H1 (cell line): ENCODE data around the gene SERPINE3. TPM values are rescaled to one million over a fixed set of nuclear protein-coding genes. Genes with fewer than 3 reads are reported as not detected.

Source experiments
- CTCF ChIA-PET: fragments of 300-600 bp; sonication (Branson Sonifier 250); formaldehyde crosslinking; loops from one replicate; lab custom pipeline; 2021; ENCODE audit not compliant: partially characterized antibody; lab: Charles Lee
- POLR2A ChIA-PET: fragments of 300-600 bp; sonication (Branson Sonifier 250); formaldehyde crosslinking; loops from one replicate; lab custom pipeline; 2021; ENCODE audit warnings: inconsistent platforms; ENCODE audit not compliant: partially characterized antibody; lab: Charles Lee
- DNase-seq, 2 experiments: peaks; one replicate each; pipeline versions ENCODE4 v3.0.0 to v3.0.0-alpha.2; 2010 to 2022; ENCODE audit warnings: low spot score in 2 of 2, low read depth in 1 of 2, mixed read lengths in 1 of 2
- FAIRE-seq: peaks from 2 replicates; lab custom pipeline; 2011; peaks lifted over from hg19 to GRCh38; lab: Jason Lieb, UNC
- H2AFZ ChIP-seq: 2 replicates; pipeline ENCODE4 v1.8.1; 2012; ENCODE audit warnings: low read length, inconsistent platforms
- H2AK5ac ChIP-seq: 2 replicates; pipeline ENCODE4 v1.6.1; 2013; ENCODE audit warnings: low read depth, low read length
- H2BK120ac ChIP-seq: replicated peaks from 2 replicates; pipeline ENCODE3; 2013; ENCODE audit warnings: low read depth, low read length, inconsistent platforms
- H2BK12ac ChIP-seq: 2 replicates; pipeline ENCODE4 v1.6.1; 2013; ENCODE audit warnings: low read depth, low read length
- H2BK15ac ChIP-seq: 2 replicates; pipeline ENCODE4 v1.6.1; 2013; ENCODE audit warnings: low read length
- H2BK20ac ChIP-seq: 2 replicates; pipeline ENCODE4 v1.6.1; 2013; ENCODE audit warnings: low read length
- H2BK5ac ChIP-seq: 2 replicates; pipeline ENCODE4 v1.6.1; 2013; ENCODE audit warnings: low read depth, low read length
- H3K14ac ChIP-seq: 2 replicates; pipeline ENCODE4 v1.6.1; 2013; ENCODE audit warnings: inconsistent platforms; ENCODE audit not compliant: insufficient read length
- H3K18ac ChIP-seq: 2 replicates; pipeline ENCODE4 v1.6.1; 2013; ENCODE audit warnings: low read length; ENCODE audit errors: extremely low read depth
- H3K23ac ChIP-seq: 2 replicates; pipeline ENCODE4 v1.6.1; 2013; ENCODE audit warnings: inconsistent platforms; ENCODE audit not compliant: insufficient read length
- H3K23me2 ChIP-seq: 2 replicates; pipeline ENCODE4 v1.6.1; 2013; ENCODE audit warnings: low read depth, low read length
- H3K27ac ChIP-seq: 2 replicates; pipeline ENCODE4 v1.6.1; 2011; ENCODE audit warnings: low read depth, low read length, inconsistent platforms
- H3K27me3 ChIP-seq, 4 experiments: replicated peaks in 1 of 4; 1 replicate in 1 of 4; 2 replicates in 3 of 4; pipeline versions ENCODE4 v1.6.1 to v1.8.1; 2011 to 2013; ENCODE audit warnings: low read length in 3 of 4, mild to moderate bottlenecking in 3 of 4, inconsistent platforms in 2 of 4, mixed read lengths in 2 of 4, moderate library complexity in 1 of 4; ENCODE audit not compliant: control insufficient read depth in 3 of 4, insufficient read depth in 3 of 4; ENCODE audit errors: extremely low read depth in 1 of 4
- H3K36me3 ChIP-seq, 4 experiments: 2 replicates each; pipeline versions ENCODE4 v1.6.1 to v1.8.1; 2011 to 2013; ENCODE audit warnings: mild to moderate bottlenecking in 4 of 4, low read length in 3 of 4, moderate library complexity in 2 of 4, control low read depth in 1 of 4, inconsistent platforms in 1 of 4; ENCODE audit not compliant: insufficient read depth in 4 of 4, control insufficient read depth in 2 of 4
- H3K4ac ChIP-seq: replicated peaks from 2 replicates; pipeline ENCODE3; 2013; ENCODE audit warnings: low read length, low read depth, mixed read lengths, inconsistent platforms; ENCODE audit not compliant: insufficient read length
- H3K4me1 ChIP-seq, 4 experiments: replicated peaks in 1 of 4; 1 replicate in 1 of 4; 2 replicates in 3 of 4; pipeline versions ENCODE4 v1.6.1 to v1.8.1; 2011 to 2013; ENCODE audit warnings: low read length in 3 of 4, inconsistent platforms in 2 of 4, mixed read lengths in 1 of 4; ENCODE audit not compliant: insufficient read depth in 4 of 4, control insufficient read depth in 3 of 4
- H3K4me2 ChIP-seq, 2 experiments: 2 replicates each; pipeline versions ENCODE4 v1.6.1 to v1.8.1; 2011 to 2013; ENCODE audit warnings: low read depth in 2 of 2, low read length in 2 of 2, control low read depth in 1 of 2, inconsistent platforms in 1 of 2, mild to moderate bottlenecking in 1 of 2; ENCODE audit not compliant: insufficient read depth in 1 of 2
- H3K4me3 ChIP-seq, 4 experiments: fragments of 200-600, 300-600 bp in 1 of 4; sonication (generic), shearing (Covaris generic), sonication (Bioruptor Twin) in 1 of 4; 2 replicates each; pipeline versions ENCODE4 v1.5.1 to v1.8.1; 2011 to 2016; ENCODE audit warnings: low read length in 4 of 4, low read depth in 3 of 4, control low read depth in 2 of 4, inconsistent platforms in 2 of 4, mild to moderate bottlenecking in 2 of 4, mixed read lengths in 1 of 4, moderate library complexity in 1 of 4; ENCODE audit not compliant: insufficient read depth in 2 of 4; ENCODE audit errors: extremely low read depth in 1 of 4
- H3K56ac ChIP-seq: replicated peaks from 2 replicates; pipeline ENCODE3; 2013; ENCODE audit warnings: low read depth, mild to moderate bottlenecking, mixed read lengths, low read length, inconsistent platforms; ENCODE audit not compliant: insufficient read length
- H3K79me1 ChIP-seq: 2 replicates; pipeline ENCODE4 v1.6.1; 2013; ENCODE audit warnings: low read depth, low read length, control low read depth
- H3K79me2 ChIP-seq, 2 experiments: 2 replicates each; pipeline versions ENCODE4 v1.6.1 to v1.8.1; 2012 to 2013; ENCODE audit warnings: low read length in 2 of 2, mild to moderate bottlenecking in 2 of 2, inconsistent platforms in 1 of 2; ENCODE audit not compliant: insufficient read depth in 2 of 2, control insufficient read depth in 1 of 2
- H3K9ac ChIP-seq, 4 experiments: replicated peaks in 1 of 4; 1 replicate in 1 of 4; 2 replicates in 3 of 4; pipeline versions ENCODE4 v1.6.1 to v1.8.1; 2011 to 2013; ENCODE audit warnings: low read depth in 3 of 4, low read length in 3 of 4, control low read depth in 2 of 4, mild to moderate bottlenecking in 2 of 4, moderate library complexity in 2 of 4, inconsistent platforms in 1 of 4; ENCODE audit errors: extremely low read depth in 1 of 4
- H3K9me3 ChIP-seq, 2 experiments: 2 replicates each; pipeline versions ENCODE4 v1.6.1 to v1.8.1; 2012 to 2013; ENCODE audit warnings: mild to moderate bottlenecking in 2 of 2, moderate library complexity in 2 of 2, control low read depth in 1 of 2, inconsistent platforms in 1 of 2, low read depth in 1 of 2, low read length in 1 of 2, mixed read lengths in 1 of 2; ENCODE audit not compliant: insufficient read depth in 2 of 2
- H4K20me1 ChIP-seq, 2 experiments: replicated peaks in 1 of 2; 2 replicates each; pipeline versions ENCODE3 to v1.8.1; 2011 to 2013; ENCODE audit warnings: inconsistent platforms in 2 of 2, low read length in 2 of 2, mild to moderate bottlenecking in 1 of 2; ENCODE audit not compliant: insufficient read depth in 2 of 2, control insufficient read depth in 1 of 2
- H4K5ac ChIP-seq: 2 replicates; pipeline ENCODE4 v1.6.1; 2013; ENCODE audit warnings: low read length, low read depth, mixed read lengths, inconsistent platforms; ENCODE audit not compliant: insufficient read length
- H4K8ac ChIP-seq: 2 replicates; pipeline ENCODE4 v1.8.0; 2013; ENCODE audit warnings: mild to moderate bottlenecking, moderate library complexity, low read length, inconsistent platforms; ENCODE audit not compliant: insufficient read depth; ENCODE audit errors: extremely low read depth
- H4K91ac ChIP-seq: replicated peaks from 2 replicates; pipeline ENCODE3; 2013; ENCODE audit warnings: low read length, mixed read lengths, inconsistent platforms; ENCODE audit not compliant: insufficient read length
- BACH1 ChIP-seq: IDR thresholded peaks from 2 replicates; pipeline ENCODE4 v1.6.1; 2012; ENCODE audit warnings: low read length, improper control_type of control experiment
- RXRA ChIP-seq: IDR thresholded peaks from 2 replicates; pipeline ENCODE4 v1.6.1; 2011; ENCODE audit warnings: low read depth, mild to moderate bottlenecking, low read length, moderate library complexity; ENCODE audit not compliant: insufficient read depth
- SP1 ChIP-seq: IDR thresholded peaks from 2 replicates; pipeline ENCODE4 v1.6.1; 2011; ENCODE audit warnings: low read depth, low read length
- TAF1 ChIP-seq: IDR thresholded peaks from 2 replicates; pipeline ENCODE4 v1.6.1; 2011; ENCODE audit warnings: mild to moderate bottlenecking, low read depth, low read length
- WGBS, 2 experiments: shearing (Covaris generic) in 1 of 2; methylation state at CpG; one replicate each; pipeline versions ENCODE4 v1.1.6 to v1.1.7; 2013 to 2015; ENCODE audit warnings: low lambda C conversion rate in 2 of 2, mixed read lengths in 2 of 2, inconsistent platforms in 1 of 2, low coverage in 1 of 2, missing lambda C conversion rate in 1 of 2; ENCODE audit not compliant: insufficient replicate concordance in 2 of 2, insufficient coverage in 1 of 2, insufficient read length in 1 of 2; ENCODE audit errors: extremely low coverage in 1 of 2, missing lambda C conversion rate in 1 of 2; 5-methylcytosine and 5-hydroxymethylcytosine counted together
- long read RNA-seq, 2 experiments: library from RNA in 1 of 2; library from capped mRNA in 1 of 2; stranded (forward); transcript quantifications; one replicate each; pipeline ENCODE4 v2.0.0, GENCODE V29; 2021; ENCODE audit warnings: inconsistent platforms in 1 of 2
- polyA minus RNA-seq, 3 experiments: library from RNA; depleted of rRNA, polyadenylated mRNA; stranded (reverse); fragments of >200 nt; gene quantifications; 1 replicate in 2 of 3; 2 replicates in 1 of 3; pipeline ENCODE4 v1.2.3, GENCODE V29; 2011
- polyA plus RNA-seq, 7 experiments: library from polyadenylated mRNA; depleted of rRNA in 3 of 7; stranded (reverse) in 5 of 7; unstranded in 2 of 7; fragments of >200 nt in 5 of 7; fragments of 200-250 nt in 2 of 7; gene quantifications; 1 replicate in 5 of 7; 2 replicates in 1 of 7; 4 replicates in 1 of 7; pipeline versions ENCODE4 v1.2.1 to v1.2.3, GENCODE V29; 2011 to 2013; ENCODE audit warnings: missing spikeins in 2 of 7, mixed read lengths in 2 of 7
- total RNA-seq: library from RNA; stranded (reverse); fragmentation: NEBNext Ultra II Directional; extraction: Animal tissue kit (Norgen Biotek cat#: 25700); gene quantifications from 2 replicates; pipeline ENCODE4 v1.2.1, GENCODE V29; 2021

The SERPINE3 gene
- total RNA-seq, result 0.15 and 0.34 TPM in 2 replicates
- 1.0 and 1.1 TPM in 2 replicates for polyA plus RNA-seq (2011; rRNA removed)
- 0.76 TPM for polyA plus RNA-seq (2011; cell fraction: cytosol; rRNA removed)
- 3.0 TPM for polyA plus RNA-seq (2011; cell fraction: nucleus; rRNA removed)
- polyA plus RNA-seq (2012, experiment 1 of 2), result 0.39 to 0.69 TPM (median 0.64 TPM) in 3 of 4 replicates, not detected in the other
- 0.16 TPM for polyA plus RNA-seq (2012, experiment 2 of 2)
- 0.28 TPM for polyA plus RNA-seq (2013, experiment 1 of 2)
- polyA plus RNA-seq (2013, experiment 2 of 2), result 0.18 TPM
- polyA minus RNA-seq (2011; rRNA and poly(A)+ RNA removed), result 1.6 and 2.3 TPM in 2 replicates
- not detected for polyA minus RNA-seq (2011; cell fraction: cytosol; rRNA and poly(A)+ RNA removed)
- 2.0 TPM for polyA minus RNA-seq (2011; cell fraction: nucleus; rRNA and poly(A)+ RNA removed)
- long read RNA-seq, experiment 1, result 0 reads
- long read RNA-seq, experiment 2, result 0 reads

DNA sequence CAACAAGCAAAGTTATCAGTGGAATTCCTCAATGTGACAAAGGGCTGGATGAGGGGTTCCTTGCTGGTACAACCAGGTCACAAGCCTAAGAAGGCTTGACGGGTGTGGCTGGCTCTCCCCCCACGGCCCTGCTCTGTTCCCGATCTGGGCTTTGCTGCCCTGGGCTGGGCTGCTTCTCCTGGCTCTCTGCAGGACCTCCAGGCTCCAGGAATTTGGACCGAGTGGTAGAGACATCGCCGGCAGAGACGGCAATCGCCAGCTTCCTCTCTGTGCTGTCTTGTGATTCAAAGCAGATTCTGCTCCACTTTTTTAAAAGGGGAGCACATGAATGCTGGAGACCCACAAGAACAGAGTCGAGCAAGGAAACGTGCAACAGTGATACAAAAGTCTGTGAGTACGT lies at the start of gene SERPINE3:
Gene SERPINE3 (plus strand): TSS at position 338 of the 400 bp plus-strand sequence. CDS start 1,401 bp downstream, outside the sequence.
- no peak within 1 kb of the TSS for H3K56ac ChIP-seq
- no peak within 1 kb of the TSS for H3K23ac ChIP-seq
- ChIA-PET CTCF (interaction anchor here (1.1 kb wide), 1 partner anchor 53 kb away, joined by 3 read pairs; no protein-coding TSS in a partner anchor), POLR2A (no interaction called here)
- H3K18ac ChIP-seq, result peak within 1 kb of the TSS; percentile 16
- no peak within 1 kb of the TSS for H4K8ac ChIP-seq
- no peak within 1 kb of the TSS for H3K27ac ChIP-seq
- peak within 1 kb of the TSS; percentile 45; the same call in 1 of the 2 replicates for H2BK5ac ChIP-seq
- no peak within 1 kb of the TSS for H3K9ac ChIP-seq
- no peak for DNase-seq
- no peak within 1 kb of the TSS for H3K14ac ChIP-seq
- no peaks in the 10 kb centered on the region for H3K79me2 ChIP-seq
- H2AFZ ChIP-seq, result peak within 1 kb of the TSS; percentile 22; the same call in 1 of the 2 replicates
- H3K9me3 ChIP-seq, result no peaks in the 10 kb centered on the region
- no peak within 1 kb of the TSS for H4K91ac ChIP-seq
- H2BK20ac ChIP-seq, result no peak within 1 kb of the TSS
- no peak within 1 kb of the TSS for H2AK5ac ChIP-seq
- H4K20me1 ChIP-seq, result no peaks in the 10 kb centered on the region
- no peaks in the 10 kb centered on the region for H3K23me2 ChIP-seq
- H2BK15ac ChIP-seq, result peak within 1 kb of the TSS; percentile 66; the same call in 1 of the 2 replicates
- no peak within 1 kb of the TSS for H3K4ac ChIP-seq
- no peaks in the 10 kb centered on the region for H3K79me1 ChIP-seq
- no peak within 1 kb of the TSS for H4K5ac ChIP-seq
- FAIRE-seq, result no peak
- H3K4me3 ChIP-seq, result no peak within 1 kb of the TSS
- no peaks in the 10 kb centered on the region for H3K27me3 ChIP-seq
- H3K36me3 ChIP-seq, result no peaks in the 10 kb centered on the region
- H3K4me2 ChIP-seq, result no peak within 1 kb of the TSS
- H3K4me1 ChIP-seq, result no peaks in the 10 kb centered on the region; a peak in 1 of 7 replicates
- WGBS, 2 experiments, result 85% methylated on average over 10 of the region's 11 CpGs; no CpG with 5 or more reads in 1 of the 2 experiments
- TF ChIP-seq TAF1, result no peak
- no peak for TF ChIP-seq BACH1
- TF ChIP-seq RXRA, result no peak
- no peak for TF ChIP-seq SP1
- H2BK120ac ChIP-seq, result peak within 1 kb of the TSS; percentile 26
- no peak within 1 kb of the TSS for H2BK12ac ChIP-seq
